Ascending aorta (tissue), 2 donors: ENCODE measurements around the gene ARHGEF40. TPM values are rescaled to one million over a fixed set of nuclear protein-coding genes. Genes with fewer than 3 reads are reported as not detected.

Source experiments
- DNase-seq, 2 donors: peaks; one replicate each; pipeline ENCODE4 v3.0.0-alpha.2; 2019; ENCODE audit warnings: low spot score in 2 of 2
- H3K27ac ChIP-seq, 2 donors: fragments of 200-600 bp; sonication (generic); one replicate each; pipeline ENCODE4 v1.5.1; 2016 to 2017; ENCODE audit warnings: mild to moderate bottlenecking in 1 of 2
- H3K27me3 ChIP-seq: fragments of 200-600 bp; sonication (generic); one replicate; pipeline ENCODE4 v1.5.1; 2017
- H3K36me3 ChIP-seq, 2 donors: fragments of 200-600 bp; sonication (generic); one replicate each; pipeline ENCODE4 v1.5.1; 2016
- H3K4me1 ChIP-seq, 2 donors: fragments of 200-600 bp; sonication (generic); one replicate each; pipeline ENCODE4 v1.5.1; 2016 to 2017; ENCODE audit warnings: mild to moderate bottlenecking in 1 of 2
- H3K4me3 ChIP-seq, 2 donors: fragments of 200-600 bp; sonication (generic); one replicate each; pipeline ENCODE4 v1.5.1; 2016 to 2017; ENCODE audit warnings: mild to moderate bottlenecking in 1 of 2
- H3K9me3 ChIP-seq, 2 donors: fragments of 200-600 bp; sonication (generic); one replicate each; pipeline ENCODE4 v1.5.1; 2016
- intact Hi-C: fragments of 100-400 bp; cut with DNase I; formaldehyde crosslinking; loops from one replicate; pipeline ENCODE4 v1.15.1; 2023
- total RNA-seq: library from RNA; depleted of rRNA; stranded (reverse); fragments of >200 nt; gene quantifications from one replicate; pipeline ENCODE4 v1.1.0, GENCODE V29; 2016
- TF ChIP-seq, protein P1 (sequence below), 3 experiments: fragments of 200-600 bp in 2 of 3; fragments of 450-650 bp in 1 of 3; sonication (generic) in 2 of 3; IDR thresholded peaks; one replicate each; pipeline ENCODE4 v1.5.1; 2016 to 2019; ENCODE audit warnings: antibody characterized with exemption in 3 of 3, mild to moderate bottlenecking in 1 of 3, moderate library complexity in 1 of 3

Gene ARHGEF40
- total RNA-seq, 1 donor from 2014 or later, result 64.8 TPM

GRCh38 chr14:21100931-21101330 lies 30.8 kb downstream of the ARHGEF40 start, which contains the start of gene TMEM253:
TMEM253 (plus strand) TSS chr14:21101066; CDS start chr14:21101344, 278 bp downstream.
- TF ChIP-seq, protein P1, sequence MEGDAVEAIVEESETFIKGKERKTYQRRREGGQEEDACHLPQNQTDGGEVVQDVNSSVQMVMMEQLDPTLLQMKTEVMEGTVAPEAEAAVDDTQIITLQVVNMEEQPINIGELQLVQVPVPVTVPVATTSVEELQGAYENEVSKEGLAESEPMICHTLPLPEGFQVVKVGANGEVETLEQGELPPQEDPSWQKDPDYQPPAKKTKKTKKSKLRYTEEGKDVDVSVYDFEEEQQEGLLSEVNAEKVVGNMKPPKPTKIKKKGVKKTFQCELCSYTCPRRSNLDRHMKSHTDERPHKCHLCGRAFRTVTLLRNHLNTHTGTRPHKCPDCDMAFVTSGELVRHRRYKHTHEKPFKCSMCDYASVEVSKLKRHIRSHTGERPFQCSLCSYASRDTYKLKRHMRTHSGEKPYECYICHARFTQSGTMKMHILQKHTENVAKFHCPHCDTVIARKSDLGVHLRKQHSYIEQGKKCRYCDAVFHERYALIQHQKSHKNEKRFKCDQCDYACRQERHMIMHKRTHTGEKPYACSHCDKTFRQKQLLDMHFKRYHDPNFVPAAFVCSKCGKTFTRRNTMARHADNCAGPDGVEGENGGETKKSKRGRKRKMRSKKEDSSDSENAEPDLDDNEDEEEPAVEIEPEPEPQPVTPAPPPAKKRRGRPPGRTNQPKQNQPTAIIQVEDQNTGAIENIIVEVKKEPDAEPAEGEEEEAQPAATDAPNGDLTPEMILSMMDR (IDR thresholded peaks at IDR 0.05), result no peak
- peak in 1 of 2 donors; percentile 30 for DNase-seq
- H3K4me1 ChIP-seq, result peaks cover 3 to 18% of the 10 kb centered on the region in 2 donors
- H3K4me3 ChIP-seq, result no peak within 1 kb of the TSS
- peak within 1 kb of the TSS; percentile 92 to 96 for H3K27ac ChIP-seq
- H3K36me3 ChIP-seq, result no peaks in the 10 kb centered on the region
- intact Hi-C loops, result loop anchor here (5.0 to 10.0 kb wide), 2 partner anchors 284 to 419 kb away; partner anchors contain the start of genes RNASE4 and SUPT16H
- H3K27me3 ChIP-seq, result no peaks in the 10 kb centered on the region
- H3K9me3 ChIP-seq, result no peaks in the 10 kb centered on the region

DNA sequence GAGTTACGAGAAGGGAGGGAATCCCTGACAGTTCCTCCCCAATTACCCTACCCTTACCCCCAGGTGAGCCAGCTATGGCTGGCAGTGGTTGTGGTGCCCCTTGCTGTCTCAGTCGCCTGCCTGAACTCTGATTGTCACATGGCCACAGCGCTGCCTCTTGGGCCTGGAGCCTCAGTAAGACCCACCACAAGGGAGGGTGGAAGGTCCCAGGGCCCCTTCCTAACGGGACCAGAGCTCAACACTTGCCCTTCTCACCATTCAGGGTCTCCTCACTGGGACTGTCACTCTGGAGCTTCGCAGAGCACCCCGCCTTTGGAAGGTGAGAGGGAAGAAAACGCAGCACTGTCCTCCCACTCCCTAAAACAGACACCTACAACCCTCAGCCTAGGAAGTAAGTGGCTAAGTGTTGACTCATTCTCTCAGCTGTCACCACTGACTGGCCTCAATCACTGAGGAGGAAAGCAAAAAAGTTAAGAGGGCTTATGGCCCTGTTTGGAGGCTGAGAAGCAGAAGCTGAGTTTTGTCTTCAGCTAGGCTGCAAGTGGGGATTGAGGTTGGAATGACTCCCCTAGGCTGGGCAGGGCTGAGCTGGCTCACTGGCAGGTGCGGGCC lies 31.8 kb downstream of the ARHGEF40 start:
- TF ChIP-seq, protein P1 (IDR thresholded peaks at IDR 0.05), result no peak
- no peak overlapping the region for H3K4me3 ChIP-seq
- no peaks in the 10 kb centered on the region for H3K9me3 ChIP-seq
- H3K4me1 ChIP-seq, result peaks cover 3 to 22% of the 10 kb centered on the region in 2 donors
- intact Hi-C loops, result loop anchor here (5.0 to 10.0 kb wide), 2 partner anchors 283 to 420 kb away; partner anchors contain the start of genes RNASE4 and SUPT16H
- no peaks in the 10 kb centered on the region for H3K36me3 ChIP-seq
- H3K27ac ChIP-seq, result no peak overlapping the region
- DNase-seq, result peak in 1 of 2 donors; percentile 58
- H3K27me3 ChIP-seq, result no peaks in the 10 kb centered on the region

DNA sequence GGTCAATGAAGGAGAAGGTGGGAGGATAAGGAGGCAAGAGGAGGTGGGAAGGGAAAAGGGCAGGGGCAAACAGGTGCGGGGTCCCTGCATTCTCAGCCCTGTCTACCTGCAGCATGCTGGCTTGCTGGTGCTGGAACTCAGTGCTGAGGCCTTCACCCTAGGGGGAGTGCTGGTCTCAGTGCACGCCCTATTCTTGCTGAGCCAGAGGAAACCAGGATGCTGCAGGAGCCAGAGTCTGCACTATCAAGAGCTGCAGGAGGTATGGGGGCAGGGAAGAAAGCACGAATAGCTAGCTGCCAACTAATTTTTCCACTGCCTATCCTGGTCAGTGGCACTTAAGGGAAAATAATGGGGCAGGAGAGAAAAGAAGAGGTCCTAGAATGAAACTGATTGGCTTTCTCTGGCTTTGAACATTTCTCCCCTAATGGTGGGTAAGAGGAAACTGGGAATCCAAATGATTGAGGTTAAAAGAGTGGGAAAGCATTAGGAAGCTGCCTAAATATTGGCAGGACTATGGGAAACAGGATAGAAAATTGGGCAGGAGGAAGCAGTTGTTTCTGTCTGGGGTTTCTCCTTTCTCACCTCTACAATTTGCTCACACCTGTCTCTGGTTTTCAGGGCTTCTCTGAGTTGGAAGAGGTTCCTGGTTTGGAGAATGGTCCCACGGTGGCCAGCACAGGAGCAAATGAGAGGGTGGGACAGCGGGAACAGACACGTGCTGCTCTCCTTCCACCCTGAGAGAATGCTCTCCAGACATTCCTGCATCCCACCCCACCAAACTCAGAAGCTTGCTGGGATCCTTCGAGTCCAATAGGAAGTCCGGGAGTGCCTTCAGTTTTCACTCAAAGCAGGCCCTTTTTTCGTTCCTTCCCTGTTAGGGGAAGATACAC lies 32.7 kb downstream of the ARHGEF40 start:
- intact Hi-C loops, result loop anchor here (5.0 to 10.0 kb wide), 2 partner anchors 282 to 420 kb away; partner anchors contain the start of genes RNASE4 and SUPT16H
- H3K4me1 ChIP-seq, result peaks cover 3 to 22% of the 10 kb centered on the region in 2 donors
- peak overlapping the region; percentile 97 for H3K27ac ChIP-seq

GRCh38 chr14:21103411-21103709 lies 33.3 kb downstream of the ARHGEF40 start:
- H3K4me3 ChIP-seq, result peak overlapping the region; percentile 67 to 73
- intact Hi-C loops, result loop anchor here (5.0 to 10.0 kb wide), 2 partner anchors 281 to 421 kb away; partner anchors contain the start of genes RNASE4 and SUPT16H
- peak overlapping the region; percentile 97 for H3K27ac ChIP-seq

More for the DNA sequence above, 32.7 kb downstream of the ARHGEF40 start:
- TF ChIP-seq, protein P1 (IDR thresholded peaks at IDR 0.05), result no peak
- H3K27me3 ChIP-seq, result no peaks in the 10 kb centered on the region
- H3K9me3 ChIP-seq, result no peaks in the 10 kb centered on the region
- H3K4me3 ChIP-seq, result peak overlapping the region; percentile 67 to 73
- H3K36me3 ChIP-seq, result no peaks in the 10 kb centered on the region
- DNase-seq, result no peak

More at GRCh38 chr14:21103411-21103709, 33.3 kb downstream of the ARHGEF40 start:
- no peaks in the 10 kb centered on the region for H3K9me3 ChIP-seq
- no peaks in the 10 kb centered on the region for H3K27me3 ChIP-seq
- H3K36me3 ChIP-seq, result no peaks in the 10 kb centered on the region
- TF ChIP-seq, protein P1 (IDR thresholded peaks at IDR 0.05), result peak in 1 of 3 experiments; percentile 86
- no peak for DNase-seq
- peaks cover 3 to 22% of the 10 kb centered on the region in 2 donors for H3K4me1 ChIP-seq
